Astrocyte (in vitro differentiated cells and primary cell): ENCODE measurements around the gene RIOK2.
"Not testable (repeated sequence)": the region's sequence is repeated elsewhere in the genome, so short reads cannot be mapped to it uniquely, and the experiment has no call there.

ENCODE experiments used
- EZH2 ChIP-seq: IDR thresholded peaks from 2 replicates; pipeline ENCODE4 v1.6.1; 2012; ENCODE audit warnings: mild to moderate bottlenecking, low read length, inconsistent platforms; ENCODE audit not compliant: insufficient read depth
- TF ChIP-seq, protein P1 (sequence below): IDR thresholded peaks from 2 replicates; pipeline ENCODE4 v1.5.1; 2011; ENCODE audit warnings: low read depth, mild to moderate bottlenecking, inconsistent platforms, low read length, moderate library complexity; ENCODE audit not compliant: insufficient read depth

DNA sequence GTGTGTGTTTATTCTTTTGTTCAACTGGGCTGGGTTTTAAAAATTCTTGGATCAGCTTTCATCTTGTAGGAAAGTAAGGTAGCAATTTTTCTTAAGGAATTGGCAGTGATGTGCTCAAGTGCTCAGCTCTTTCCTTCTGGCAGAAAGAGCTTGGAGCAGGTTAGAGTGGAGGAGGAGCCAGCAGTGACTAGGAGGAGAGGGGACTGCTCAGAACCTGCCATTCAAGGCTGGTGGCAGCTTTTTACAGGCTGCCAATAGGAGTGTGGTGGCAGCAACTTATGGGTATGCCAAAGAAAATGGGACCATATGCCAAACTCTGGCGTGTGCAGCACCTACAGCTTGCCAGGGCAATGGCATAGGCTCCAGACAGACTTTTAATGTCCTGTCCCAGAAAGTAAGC, 42.8 kb downstream of the RIOK2 start:
- TF ChIP-seq, protein P1, sequence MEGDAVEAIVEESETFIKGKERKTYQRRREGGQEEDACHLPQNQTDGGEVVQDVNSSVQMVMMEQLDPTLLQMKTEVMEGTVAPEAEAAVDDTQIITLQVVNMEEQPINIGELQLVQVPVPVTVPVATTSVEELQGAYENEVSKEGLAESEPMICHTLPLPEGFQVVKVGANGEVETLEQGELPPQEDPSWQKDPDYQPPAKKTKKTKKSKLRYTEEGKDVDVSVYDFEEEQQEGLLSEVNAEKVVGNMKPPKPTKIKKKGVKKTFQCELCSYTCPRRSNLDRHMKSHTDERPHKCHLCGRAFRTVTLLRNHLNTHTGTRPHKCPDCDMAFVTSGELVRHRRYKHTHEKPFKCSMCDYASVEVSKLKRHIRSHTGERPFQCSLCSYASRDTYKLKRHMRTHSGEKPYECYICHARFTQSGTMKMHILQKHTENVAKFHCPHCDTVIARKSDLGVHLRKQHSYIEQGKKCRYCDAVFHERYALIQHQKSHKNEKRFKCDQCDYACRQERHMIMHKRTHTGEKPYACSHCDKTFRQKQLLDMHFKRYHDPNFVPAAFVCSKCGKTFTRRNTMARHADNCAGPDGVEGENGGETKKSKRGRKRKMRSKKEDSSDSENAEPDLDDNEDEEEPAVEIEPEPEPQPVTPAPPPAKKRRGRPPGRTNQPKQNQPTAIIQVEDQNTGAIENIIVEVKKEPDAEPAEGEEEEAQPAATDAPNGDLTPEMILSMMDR = not testable (repeated sequence)
- not testable (repeated sequence) for TF ChIP-seq EZH2
